KMS-11 (cell line): ENCODE results near the gene MTO1.
"Not testable (repeated sequence)": the region's sequence is repeated elsewhere in the genome, so short reads cannot be mapped to it uniquely, and the experiment has no call there.

Experiments used
- H2AFZ ChIP-seq: fragments of 200-600 bp; sonication (generic); 2 replicates; pipeline ENCODE4 v1.6.1; 2016; ENCODE audit warnings: antibody characterized with exemption, mixed run types, low read depth
- H3K27ac ChIP-seq: fragments of 200-600 bp; sonication (generic); 2 replicates; pipeline ENCODE4 v1.6.1; 2016; ENCODE audit warnings: mild to moderate bottlenecking, mixed run types
- H3K27me3 ChIP-seq: fragments of 200-600 bp; sonication (generic); 2 replicates; pipeline ENCODE4 v1.6.1; 2017; ENCODE audit warnings: mild to moderate bottlenecking, low read depth, mixed run types, moderate library complexity; ENCODE audit not compliant: insufficient read depth
- H3K36me3 ChIP-seq: fragments of 200-600 bp; sonication (generic); 2 replicates; pipeline ENCODE4 v1.6.1; 2017; ENCODE audit warnings: mild to moderate bottlenecking, mixed run types; ENCODE audit not compliant: insufficient read depth
- H3K4me1 ChIP-seq: fragments of 200-600 bp; sonication (generic); 2 replicates; pipeline ENCODE4 v1.6.1; 2016; ENCODE audit warnings: mild to moderate bottlenecking, low read depth, mixed run types; ENCODE audit not compliant: poor library complexity, severe bottlenecking
- H3K4me2 ChIP-seq: fragments of 200-600 bp; sonication (generic); 2 replicates; pipeline ENCODE4 v1.7.0; 2016; ENCODE audit warnings: mild to moderate bottlenecking, mixed run types
- H3K4me3 ChIP-seq: fragments of 200-600 bp; sonication (generic); IDR thresholded peaks from 2 replicates; pipeline ENCODE4 v1.6.1; 2017; ENCODE audit warnings: low read depth, low read length, mixed read lengths; ENCODE audit not compliant: insufficient read depth
- H3K79me2 ChIP-seq: fragments of 200-600 bp; sonication (generic); 2 replicates; pipeline ENCODE4 v1.6.1; 2016; ENCODE audit warnings: low read depth, mixed run types; ENCODE audit not compliant: insufficient read depth
- H3K9ac ChIP-seq: fragments of 200-600 bp; sonication (generic); 2 replicates; pipeline ENCODE4 v1.6.1; 2016; ENCODE audit warnings: mild to moderate bottlenecking, mixed run types
- H4K20me1 ChIP-seq: fragments of 200-600 bp; sonication (generic); 2 replicates; pipeline ENCODE4 v1.6.1; 2016; ENCODE audit warnings: mild to moderate bottlenecking, mixed run types; ENCODE audit not compliant: insufficient read depth
- TF ChIP-seq, protein P1 (sequence below): fragments of 200-600 bp; sonication (generic); conservative IDR thresholded peaks from 2 replicates; pipeline ENCODE4 v1.6.1; 2017; ENCODE audit warnings: low read depth, mild to moderate bottlenecking, antibody characterized with exemption, low read length, moderate library complexity, mixed read lengths

Gene MTO1

DNA sequence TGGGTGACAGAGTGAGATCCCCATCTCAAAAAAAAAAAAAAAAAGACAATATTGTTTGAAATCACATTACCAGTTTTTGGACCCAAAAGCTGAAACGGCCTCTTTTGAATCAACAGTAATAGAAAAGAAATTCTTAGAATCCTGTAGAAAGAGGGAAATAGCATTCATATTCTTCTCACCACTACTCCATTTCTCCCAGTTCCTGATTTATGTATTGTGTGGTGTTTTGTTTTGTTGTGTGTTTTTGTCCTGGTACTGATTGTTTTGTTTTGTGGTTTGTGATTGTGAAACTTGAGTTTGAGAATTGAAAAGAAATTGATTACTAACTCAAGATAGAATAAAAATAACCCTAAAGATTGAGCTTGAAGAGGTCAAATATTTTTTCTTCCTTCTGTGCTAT lies 85.5 kb downstream of the MTO1 start:
- Histone ChIP-seq H3K9ac (no peak overlapping the region), H3K27ac (no peak overlapping the region), H2AFZ (no peak overlapping the region), H3K36me3 (no peaks in the 10 kb centered on the region), H3K4me1 (peaks cover 3% of the 10 kb centered on the region), H3K4me2 (no peak overlapping the region), H4K20me1 (no peaks in the 10 kb centered on the region), H3K4me3 (no peak overlapping the region), H3K79me2 (no peaks in the 10 kb centered on the region), H3K27me3 (no peaks in the 10 kb centered on the region)
- TF ChIP-seq, protein P1, sequence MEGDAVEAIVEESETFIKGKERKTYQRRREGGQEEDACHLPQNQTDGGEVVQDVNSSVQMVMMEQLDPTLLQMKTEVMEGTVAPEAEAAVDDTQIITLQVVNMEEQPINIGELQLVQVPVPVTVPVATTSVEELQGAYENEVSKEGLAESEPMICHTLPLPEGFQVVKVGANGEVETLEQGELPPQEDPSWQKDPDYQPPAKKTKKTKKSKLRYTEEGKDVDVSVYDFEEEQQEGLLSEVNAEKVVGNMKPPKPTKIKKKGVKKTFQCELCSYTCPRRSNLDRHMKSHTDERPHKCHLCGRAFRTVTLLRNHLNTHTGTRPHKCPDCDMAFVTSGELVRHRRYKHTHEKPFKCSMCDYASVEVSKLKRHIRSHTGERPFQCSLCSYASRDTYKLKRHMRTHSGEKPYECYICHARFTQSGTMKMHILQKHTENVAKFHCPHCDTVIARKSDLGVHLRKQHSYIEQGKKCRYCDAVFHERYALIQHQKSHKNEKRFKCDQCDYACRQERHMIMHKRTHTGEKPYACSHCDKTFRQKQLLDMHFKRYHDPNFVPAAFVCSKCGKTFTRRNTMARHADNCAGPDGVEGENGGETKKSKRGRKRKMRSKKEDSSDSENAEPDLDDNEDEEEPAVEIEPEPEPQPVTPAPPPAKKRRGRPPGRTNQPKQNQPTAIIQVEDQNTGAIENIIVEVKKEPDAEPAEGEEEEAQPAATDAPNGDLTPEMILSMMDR: no peak

DNA sequence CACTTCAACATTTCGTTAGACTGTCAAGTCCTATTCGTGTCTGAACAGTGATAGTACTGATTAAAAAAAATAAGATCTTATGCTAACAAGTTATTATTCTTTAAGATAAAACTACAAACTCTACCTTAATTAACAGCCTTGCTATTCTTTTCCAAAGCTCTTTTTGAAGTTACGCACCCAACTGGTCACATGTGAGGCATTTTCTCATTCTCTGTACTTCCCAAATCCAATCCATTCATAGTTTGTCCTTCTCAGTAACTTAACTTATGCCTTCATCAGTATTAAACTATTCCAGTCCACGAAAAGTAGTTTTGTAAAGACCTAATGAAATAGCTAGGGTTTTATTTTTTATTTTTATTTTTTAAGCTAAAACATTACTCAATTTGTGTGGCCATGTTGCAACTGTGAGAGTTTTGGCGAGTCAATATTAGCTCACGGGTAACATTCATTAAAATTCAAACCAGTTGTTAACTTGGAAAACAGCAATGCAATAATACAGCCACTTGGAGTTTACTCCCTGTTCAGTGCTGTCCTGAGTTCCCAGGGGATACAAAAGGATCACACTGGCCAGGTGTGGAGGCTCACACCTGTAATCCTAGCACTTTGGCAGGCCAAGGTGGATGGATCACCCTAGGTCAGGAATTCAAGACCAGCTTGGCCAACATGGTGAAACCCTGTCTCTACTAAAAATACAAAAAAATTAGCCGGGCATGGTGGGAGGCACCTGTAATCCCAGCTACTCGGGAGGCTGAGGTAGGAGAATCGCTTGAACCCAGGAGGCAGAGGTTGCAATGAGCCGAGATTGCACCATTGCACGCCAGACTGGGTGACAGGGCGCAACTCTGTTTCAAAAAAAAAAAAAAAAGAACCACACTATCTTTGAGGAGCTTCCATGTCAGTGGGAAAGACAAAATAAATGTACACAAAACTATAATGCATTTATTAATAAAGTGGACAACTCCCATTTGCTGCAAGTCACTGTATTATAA lies 87.2 kb downstream of the MTO1 start:
- no peak overlapping the region for H2AFZ ChIP-seq
- no peak overlapping the region for H3K4me3 ChIP-seq
- TF ChIP-seq, protein P1: no peak
- no peak overlapping the region for H3K27ac ChIP-seq
- no peaks in the 10 kb centered on the region for H3K27me3 ChIP-seq
- H3K36me3 ChIP-seq: no peaks in the 10 kb centered on the region
- H3K4me1 ChIP-seq: peaks cover 3% of the 10 kb centered on the region
- H3K79me2 ChIP-seq: no peaks in the 10 kb centered on the region
- H3K4me2 ChIP-seq: no peak overlapping the region
- no peaks in the 10 kb centered on the region for H4K20me1 ChIP-seq
- no peak overlapping the region for H3K9ac ChIP-seq

- H3K4me2 ChIP-seq, H2AFZ ChIP-seq, H3K4me1 ChIP-seq, H3K36me3 ChIP-seq, H3K27ac ChIP-seq, H4K20me1 ChIP-seq, H3K9ac ChIP-seq, H3K27me3 ChIP-seq, H3K4me3 ChIP-seq, H3K79me2 ChIP-seq: not testable (repeated sequence)
These were observed 89.6 kb downstream of the MTO1 start for GRCh38 chr6:73551115-73551514.

GRCh38 chr6:73555380-73555949 lies 93.9 kb downstream of the MTO1 start:
- H3K27ac ChIP-seq, H3K4me1 ChIP-seq, H3K36me3 ChIP-seq, H3K79me2 ChIP-seq, H3K27me3 ChIP-seq, H3K4me2 ChIP-seq, H2AFZ ChIP-seq, H3K4me3 ChIP-seq, H4K20me1 ChIP-seq, H3K9ac ChIP-seq: not testable (repeated sequence)

GRCh38 chr6:73556836-73557235 lies 95.3 kb downstream of the MTO1 start:
- Histone ChIP-seq H2AFZ (no peak overlapping the region), H4K20me1 (no peaks in the 10 kb centered on the region), H3K9ac (no peak overlapping the region), H3K4me3 (no peak overlapping the region), H3K27me3 (no peaks in the 10 kb centered on the region), H3K4me2 (no peak overlapping the region), H3K79me2 (no peaks in the 10 kb centered on the region), H3K36me3 (no peaks in the 10 kb centered on the region), H3K4me1 (no peaks in the 10 kb centered on the region), H3K27ac (no peak overlapping the region)
- TF ChIP-seq, protein P1: no peak
